Hindlimb muscle (tissue), 1 donor: ENCODE results near the gene MYH7. TPM values are rescaled to one million over a fixed set of nuclear protein-coding genes. Genes with fewer than 3 reads are reported as not detected.
"Not testable (repeated sequence)": the region's sequence is repeated elsewhere in the genome, so short reads cannot be mapped to it uniquely, and the experiment has no call there.

ENCODE experiments used
- DNase-seq: peaks from one replicate; pipeline ENCODE4 v3.0.0-alpha.2; 2013
- polyA plus RNA-seq: library from polyadenylated mRNA; unstranded; fragments of 120-200 nt; gene quantifications from one replicate; pipeline ENCODE4 v1.2.1, GENCODE V29; 2013; ENCODE audit not compliant: insufficient read length

Gene MYH7
- polyA plus RNA-seq, 1 donor = 525 TPM

- no peak for DNase-seq
Measured at GRCh38 chr14:23406725-23407355, 28.6 kb downstream of the MYH7 start.

- DNase-seq = no peak
Measured at GRCh38 chr14:23406244-23406643, 29.2 kb downstream of the MYH7 start.

- DNase-seq = no peak
Measured at GRCh38 chr14:23405516-23406025, 29.9 kb downstream of the MYH7 start.

- DNase-seq = no peak
Measured at GRCh38 chr14:23405096-23405495, 30.4 kb downstream of the MYH7 start.

GRCh38 chr14:23404331-23404900 is 31.0 kb downstream of the MYH7 start:
- no peak for DNase-seq

GRCh38 chr14:23403908-23404307 is 31.6 kb downstream of the MYH7 start:
- no peak for DNase-seq

- DNase-seq = no peak
Measured at GRCh38 chr14:23403139-23403438, 32.4 kb downstream of the MYH7 start.

GRCh38 chr14:23402296-23403138 is 32.9 kb downstream of the MYH7 start:
- no peak for DNase-seq

GRCh38 chr14:23401291-23401690 is 34.2 kb downstream of the MYH7 start:
- no peak for DNase-seq

GRCh38 chr14:23400496-23401149 is 34.8 kb downstream of the MYH7 start:
- DNase-seq = not testable (repeated sequence)

GRCh38 chr14:23399591-23399990 is 35.9 kb downstream of the MYH7 start:
- no peak for DNase-seq

GRCh38 chr14:23399136-23399535 is 36.3 kb downstream of the MYH7 start:
- no peak for DNase-seq

GRCh38 chr14:23398348-23398747 is 37.1 kb downstream of the MYH7 start:
- DNase-seq = no peak

GRCh38 chr14:23396781-23397407 is 38.6 kb downstream of the MYH7 start:
- DNase-seq = no peak

GRCh38 chr14:23396126-23396525 is 39.3 kb downstream of the MYH7 start:
- no peak for DNase-seq

- DNase-seq = no peak
Measured at GRCh38 chr14:23392613-23393012, 42.8 kb downstream of the MYH7 start.

GRCh38 chr14:23389871-23390270 is 45.6 kb downstream of the MYH7 start:
- DNase-seq = not testable (repeated sequence)

GRCh38 chr14:23389396-23389795 is 46.1 kb downstream of the MYH7 start:
- no peak for DNase-seq

- DNase-seq = no peak
Measured at GRCh38 chr14:23388996-23389395, 46.5 kb downstream of the MYH7 start.

GRCh38 chr14:23387916-23388882 is 47.3 kb downstream of the MYH7 start:
- DNase-seq = no peak

- DNase-seq = no peak
Measured at GRCh38 chr14:23386999-23387398, 48.5 kb downstream of the MYH7 start.
